ENCODE data around the gene TLDC2. TPM values are rescaled to one million over a fixed set of nuclear protein-coding genes. Genes with fewer than 3 reads are reported as not detected.
A peak's percentile ranks its signal among the peaks of the same experiment; 100 is the strongest.

Gene TLDC2
- polyA plus RNA-seq, 3 donors = not detected

DNA sequence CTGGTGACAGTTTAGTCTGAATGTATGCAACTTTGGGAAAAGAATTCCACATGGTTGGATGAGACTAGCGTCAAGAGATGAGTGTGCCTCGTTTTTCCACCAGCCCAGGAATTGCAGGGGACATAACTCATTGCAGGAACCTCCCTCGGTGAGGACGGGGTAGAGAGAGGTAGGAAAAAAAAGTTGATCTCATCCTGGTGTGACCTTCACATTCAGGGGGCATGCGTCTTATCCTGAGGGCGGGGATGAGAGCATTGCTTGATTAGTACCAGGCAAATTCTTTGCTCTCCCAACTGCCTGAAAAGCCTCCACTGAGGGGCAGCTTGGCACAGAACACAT is 11.8 kb downstream of the TLDC2 start:
- H3K27ac ChIP-seq (ENCODE audit: low read depth in 1 of 2, low read length in 2 of 2) = peak overlapping the region; percentile 48 to 55
- H3K79me2 ChIP-seq (ENCODE audit: insufficient read depth, low read length) = peaks cover 4% of the 10 kb centered on the region
- TF ChIP-seq, protein P1, sequence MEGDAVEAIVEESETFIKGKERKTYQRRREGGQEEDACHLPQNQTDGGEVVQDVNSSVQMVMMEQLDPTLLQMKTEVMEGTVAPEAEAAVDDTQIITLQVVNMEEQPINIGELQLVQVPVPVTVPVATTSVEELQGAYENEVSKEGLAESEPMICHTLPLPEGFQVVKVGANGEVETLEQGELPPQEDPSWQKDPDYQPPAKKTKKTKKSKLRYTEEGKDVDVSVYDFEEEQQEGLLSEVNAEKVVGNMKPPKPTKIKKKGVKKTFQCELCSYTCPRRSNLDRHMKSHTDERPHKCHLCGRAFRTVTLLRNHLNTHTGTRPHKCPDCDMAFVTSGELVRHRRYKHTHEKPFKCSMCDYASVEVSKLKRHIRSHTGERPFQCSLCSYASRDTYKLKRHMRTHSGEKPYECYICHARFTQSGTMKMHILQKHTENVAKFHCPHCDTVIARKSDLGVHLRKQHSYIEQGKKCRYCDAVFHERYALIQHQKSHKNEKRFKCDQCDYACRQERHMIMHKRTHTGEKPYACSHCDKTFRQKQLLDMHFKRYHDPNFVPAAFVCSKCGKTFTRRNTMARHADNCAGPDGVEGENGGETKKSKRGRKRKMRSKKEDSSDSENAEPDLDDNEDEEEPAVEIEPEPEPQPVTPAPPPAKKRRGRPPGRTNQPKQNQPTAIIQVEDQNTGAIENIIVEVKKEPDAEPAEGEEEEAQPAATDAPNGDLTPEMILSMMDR (IDR thresholded peaks at IDR 0.05) = no peak
- no peaks in the 10 kb centered on the region for H3K9me3 ChIP-seq (replicated peaks in 1 of 2; ENCODE audit: control insufficient read depth in 1 of 2, insufficient read depth in 1 of 2, low read length in 2 of 2)
- no peaks in the 10 kb centered on the region for H3K27me3 ChIP-seq (ENCODE audit: control insufficient read depth in 2 of 2, insufficient read depth in 2 of 2, low read length in 2 of 2)
- peaks cover 37 to 47% of the 10 kb centered on the region in 2 donors for H3K36me3 Mint-ChIP-seq
- peak overlapping the region; percentile 35 to 87 (median 65) for H3K27ac Mint-ChIP-seq
- H4K20me1 ChIP-seq (ENCODE audit: insufficient read depth, low read length) = peaks cover 80% of the 10 kb centered on the region
- 47% methylated on average over 4 of the region's 6 CpGs for WGBS (ENCODE audit: insufficient coverage)
- H3K9me3 Mint-ChIP-seq = no peaks in the 10 kb centered on the region
- no peak overlapping the region for H3K9ac ChIP-seq (ENCODE audit: insufficient read depth, low read length, poor library complexity, severe bottlenecking)
- peaks cover 25% of the 10 kb centered on the region for H3K4me1 Mint-ChIP-seq
- peaks cover 9 to 12% of the 10 kb centered on the region in 2 donors for H3K4me1 ChIP-seq (ENCODE audit: control insufficient read depth in 1 of 2, insufficient read depth in 2 of 2, low read length in 2 of 2)
- DNase-seq = no peak
- no peak overlapping the region for H2AFZ ChIP-seq (ENCODE audit: insufficient read depth, low read depth, low read length, poor library complexity, severe bottlenecking)
- H3K4me3 Mint-ChIP-seq = no peak overlapping the region
- no peak overlapping the region for H3K4me3 ChIP-seq (replicated peaks in 1 of 3; ENCODE audit: low read depth in 2 of 3, low read length in 3 of 3)
- peaks cover 0 to 1% (median 0%) of the 10 kb centered on the region in 3 donors for H3K27me3 Mint-ChIP-seq (ENCODE audit: low read depth in 3 of 3)
- no peak overlapping the region for H3K4me2 ChIP-seq (replicated peaks; ENCODE audit: extremely low read depth, low read length, poor library complexity, severe bottlenecking)
- peaks cover 38 to 39% of the 10 kb centered on the region in 2 donors for H3K36me3 ChIP-seq (replicated peaks in 1 of 2; ENCODE audit: control insufficient read depth in 1 of 2, insufficient read depth in 2 of 2, low read length in 2 of 2)
- intact Hi-C loops (cut with micrococcal nuclease) = loop anchor here in 1 of 2 donors (5.0 to 10.0 kb wide), 2 partner anchors 275 to 343 kb away; partner anchors contain the start of gene MYL9

DNA sequence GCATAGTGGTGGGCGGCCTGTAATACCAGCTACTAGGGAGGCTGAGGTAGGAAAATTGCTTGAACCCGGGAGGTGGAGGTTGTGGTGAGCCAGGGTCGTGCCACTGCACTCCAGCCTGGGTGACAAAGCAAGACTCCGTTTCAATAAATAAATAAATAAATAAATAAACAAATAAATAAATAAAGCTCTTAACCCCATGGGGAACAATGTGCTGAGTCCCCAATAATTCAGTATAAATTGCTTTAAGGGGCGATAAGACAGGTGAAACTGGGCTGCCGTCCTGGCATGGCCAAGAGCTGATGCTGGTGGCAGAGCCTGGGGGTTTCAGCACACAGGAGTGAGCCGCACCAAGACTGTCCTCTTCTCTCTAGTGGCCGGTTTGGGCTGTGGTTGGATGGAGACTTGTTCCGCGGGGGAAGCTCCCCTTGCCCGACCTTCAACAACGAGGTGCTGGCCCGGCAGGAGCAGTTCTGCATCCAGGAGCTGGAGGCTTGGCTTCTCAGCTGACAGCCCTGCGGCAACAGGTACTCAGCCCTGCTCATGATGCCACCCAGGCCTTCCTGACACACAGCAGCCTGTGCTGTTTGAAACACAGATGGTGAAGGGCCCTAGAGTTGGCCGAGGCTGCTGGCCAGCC is 13.1 kb downstream of the TLDC2 start:
- H3K27me3 Mint-ChIP-seq (ENCODE audit: low read depth in 3 of 3) = peaks cover 0 to 1% (median 0%) of the 10 kb centered on the region in 3 donors
- Histone ChIP-seq H3K27me3 (ENCODE audit: control insufficient read depth in 2 of 2, insufficient read depth in 2 of 2, low read length in 2 of 2) (no peaks in the 10 kb centered on the region), H4K20me1 (ENCODE audit: insufficient read depth, low read length) (peaks cover 91% of the 10 kb centered on the region), H2AFZ (ENCODE audit: insufficient read depth, low read depth, low read length, poor library complexity, severe bottlenecking) (no peak overlapping the region), H3K4me1 (ENCODE audit: control insufficient read depth in 1 of 2, insufficient read depth in 2 of 2, low read length in 2 of 2) (peaks cover 5 to 9% of the 10 kb centered on the region in 2 donors), H3K9me3 (replicated peaks in 1 of 2; ENCODE audit: control insufficient read depth in 1 of 2, insufficient read depth in 1 of 2, low read length in 2 of 2) (no peaks in the 10 kb centered on the region), H3K4me2 (replicated peaks; ENCODE audit: extremely low read depth, low read length, poor library complexity, severe bottlenecking) (no peak overlapping the region), H3K4me3 (replicated peaks in 1 of 3; ENCODE audit: low read depth in 2 of 3, low read length in 3 of 3) (no peak overlapping the region), H3K36me3 (replicated peaks in 1 of 2; ENCODE audit: control insufficient read depth in 1 of 2, insufficient read depth in 2 of 2, low read length in 2 of 2) (peaks cover 51 to 52% of the 10 kb centered on the region in 2 donors), H3K9ac (ENCODE audit: insufficient read depth, low read length, poor library complexity, severe bottlenecking) (no peak overlapping the region), H3K27ac (ENCODE audit: low read depth in 1 of 2, low read length in 2 of 2) (peak overlapping the region in 1 of 2 donors; percentile 10), H3K79me2 (ENCODE audit: insufficient read depth, low read length) (peaks cover 8% of the 10 kb centered on the region)
- H3K27ac Mint-ChIP-seq = peak overlapping the region in 2 of 7 donors; percentile 4 to 76
- DNase-seq = no peak
- WGBS (ENCODE audit: insufficient coverage) = 91% methylated on average over 10 of the region's 15 CpGs
- H3K4me1 Mint-ChIP-seq = peaks cover 22% of the 10 kb centered on the region
- TF ChIP-seq, protein P1 (IDR thresholded peaks at IDR 0.05) = no peak
- no peak overlapping the region for H3K4me3 Mint-ChIP-seq
- H3K36me3 Mint-ChIP-seq = peaks cover 46 to 51% of the 10 kb centered on the region in 2 donors
- intact Hi-C loops (cut with micrococcal nuclease) = loop anchor here in 1 of 2 donors (5.0 to 10.0 kb wide), 2 partner anchors 277 to 344 kb away; partner anchors contain the start of gene MYL9
- H3K9me3 Mint-ChIP-seq = no peaks in the 10 kb centered on the region

All from CD14-positive monocyte (primary cell).